Esophagus muscularis mucosa (tissue), 4 donors: ENCODE results near the gene KMO. TPM values are rescaled to one million over a fixed set of nuclear protein-coding genes. Genes with fewer than 3 reads are reported as not detected.

Experiments
- DNase-seq: peaks from one replicate; pipeline ENCODE4 v3.0.0-alpha.2; 2017; ENCODE audit errors: extremely low spot score
- H3K27ac ChIP-seq, 4 donors: fragments of 200-600 bp; sonication (generic); replicated peaks in 1 of 4; 1 replicate in 3 of 4; 2 replicates in 1 of 4; pipeline ENCODE4 v1.5.1; 2016 to 2019; ENCODE audit warnings: mild to moderate bottlenecking in 1 of 4
- H3K27me3 ChIP-seq, 4 donors: fragments of 200-600 bp; sonication (generic); one replicate each; pipeline versions ENCODE4 v1.5.1 to v1.6.0; 2016 to 2019
- H3K36me3 ChIP-seq, 4 donors: fragments of 200-600 bp; sonication (generic); one replicate each; pipeline ENCODE4 v1.5.1; 2016 to 2019
- H3K4me1 ChIP-seq, 4 donors: fragments of 200-600 bp; sonication (generic); one replicate each; pipeline ENCODE4 v1.5.1; 2016 to 2019
- H3K4me3 ChIP-seq, 4 donors: fragments of 200-600 bp; sonication (generic); 1 replicate in 2 of 4; 2 replicates in 2 of 4; pipeline ENCODE4 v1.5.1; 2016 to 2019; ENCODE audit warnings: mild to moderate bottlenecking in 4 of 4, moderate library complexity in 1 of 4
- H3K9me3 ChIP-seq, 4 donors: fragments of 200-600 bp; sonication (generic); 1 replicate in 3 of 4; 2 replicates in 1 of 4; pipeline ENCODE4 v1.5.1; 2016 to 2019
- CTCF ChIP-seq, 3 experiments: fragments of 200-600 bp in 2 of 3; fragments of 450-650 bp in 1 of 3; sonication (generic) in 2 of 3; IDR thresholded peaks; one replicate each; pipeline ENCODE4 v1.5.1; 2017 to 2019; ENCODE audit warnings: antibody characterized with exemption in 3 of 3, mild to moderate bottlenecking in 2 of 3, moderate library complexity in 1 of 3
- EP300 ChIP-seq: sonication (generic); formaldehyde crosslinking; IDR thresholded peaks from one replicate; pipeline ENCODE4 v1.6.1; 2017; ENCODE audit warnings: antibody characterized with exemption
- POLR2A ChIP-seq: fragments of 450-650 bp; IDR thresholded peaks from one replicate; pipeline ENCODE4 v1.6.1; 2017; ENCODE audit warnings: antibody characterized with exemption, moderate library complexity, mild to moderate bottlenecking, low read depth
- POLR2AphosphoS5 ChIP-seq, 2 donors: sonication (generic); formaldehyde crosslinking; IDR thresholded peaks; one replicate each; pipeline ENCODE4 v1.6.1; 2017; ENCODE audit warnings: antibody characterized with exemption in 2 of 2
- WGBS: methylation state at CpG from one replicate; pipeline ENCODE4 v1.1.5; 2018; 5-methylcytosine and 5-hydroxymethylcytosine counted together
- intact Hi-C: fragments of 100-400 bp; cut with DNase I; formaldehyde crosslinking; loops from one replicate; pipeline ENCODE4 v1.15.1; 2023
- total RNA-seq, 4 donors: library from RNA; depleted of rRNA; stranded (reverse); fragments of >200 nt; gene quantifications; one replicate each; pipeline versions ENCODE4 v1.1.0 to v1.2.1, GENCODE V29; 2016

KMO gene
- total RNA-seq, 4 donors from 2014 or later: 0.29 to 0.83 (median 0.42) TPM; not detected in 1

GRCh38 chr1:241557031-241557430 lies 24.9 kb downstream of the KMO start:
- H3K27ac ChIP-seq: no peak overlapping the region
- H3K36me3 ChIP-seq: no peaks in the 10 kb centered on the region
- intact Hi-C loops: no loop called here
- no peak overlapping the region for H3K4me3 ChIP-seq
- 81% methylated on average over 5 of the region's 5 CpGs for WGBS
- H3K27me3 ChIP-seq: peaks cover 0 to 5% (median 0%) of the 10 kb centered on the region in 4 donors
- no peak for DNase-seq
- no peaks in the 10 kb centered on the region for H3K9me3 ChIP-seq
- H3K4me1 ChIP-seq: no peaks in the 10 kb centered on the region
- TF ChIP-seq CTCF (IDR thresholded peaks at IDR 0.05) (no peak), POLR2AphosphoS5 (IDR thresholded peaks at IDR 0.05) (no peak), POLR2A (no peak), EP300 (no peak)

DNA sequence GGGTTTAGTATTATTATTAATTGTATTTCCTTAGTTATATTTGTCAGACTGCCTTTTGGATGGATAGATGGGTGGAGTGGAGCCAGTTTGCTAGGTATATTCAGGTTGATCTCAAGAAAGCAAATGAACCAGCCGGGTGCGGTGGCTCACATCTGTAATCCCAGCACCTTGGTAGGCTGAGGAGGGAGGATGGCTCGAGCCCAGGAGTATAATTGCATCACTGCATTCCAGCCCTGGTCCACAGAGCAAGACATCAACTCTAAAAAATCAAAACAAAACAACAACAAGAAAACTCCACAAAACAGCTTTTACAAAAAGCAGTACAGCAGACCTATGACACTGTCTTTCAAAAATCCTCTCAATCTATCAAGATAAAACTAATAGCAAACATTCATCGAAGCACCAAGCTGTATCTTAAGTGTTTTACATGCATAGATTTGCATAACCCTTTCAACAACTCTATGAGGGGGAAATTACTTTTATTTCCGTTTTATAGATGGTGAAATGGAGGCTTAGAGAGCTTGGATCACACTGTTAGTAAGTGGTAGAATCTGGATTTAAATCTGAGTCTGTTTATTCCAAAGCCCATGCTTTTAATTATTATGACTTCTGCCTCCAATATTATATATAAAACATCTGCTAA lies 25.5 kb downstream of the KMO start:
- no peak for DNase-seq
- no peaks in the 10 kb centered on the region for H3K4me1 ChIP-seq
- TF ChIP-seq CTCF (IDR thresholded peaks at IDR 0.05) (no peak), EP300 (no peak), POLR2A (no peak), POLR2AphosphoS5 (IDR thresholded peaks at IDR 0.05) (no peak)
- H3K36me3 ChIP-seq: no peaks in the 10 kb centered on the region
- peaks cover 0 to 5% (median 0%) of the 10 kb centered on the region in 4 donors for H3K27me3 ChIP-seq
- 75% methylated on average over 5 of the region's 5 CpGs for WGBS
- intact Hi-C loops: no loop called here
- no peak overlapping the region for H3K4me3 ChIP-seq
- H3K9me3 ChIP-seq: no peaks in the 10 kb centered on the region
- H3K27ac ChIP-seq: no peak overlapping the region

- TF ChIP-seq POLR2AphosphoS5 (IDR thresholded peaks at IDR 0.05) (no peak), EP300 (no peak), POLR2A (no peak), CTCF (IDR thresholded peaks at IDR 0.05) (no peak)
- no peak overlapping the region for H3K4me3 ChIP-seq
- intact Hi-C loops: no loop called here
- WGBS: 82% methylated on average over 4 of the region's 4 CpGs
- H3K36me3 ChIP-seq: no peaks in the 10 kb centered on the region
- H3K9me3 ChIP-seq: no peaks in the 10 kb centered on the region
- H3K27ac ChIP-seq: no peak overlapping the region
- no peak for DNase-seq
- H3K4me1 ChIP-seq: no peaks in the 10 kb centered on the region
- peaks cover 0 to 5% (median 0%) of the 10 kb centered on the region in 4 donors for H3K27me3 ChIP-seq
Observed at GRCh38 chr1:241560146-241560848, 28.1 kb downstream of the KMO start.

GRCh38 chr1:241560849-241561187 lies 28.6 kb downstream of the KMO start:
- Histone ChIP-seq H3K9me3 (no peaks in the 10 kb centered on the region), H3K4me1 (no peaks in the 10 kb centered on the region), H3K4me3 (no peak overlapping the region), H3K27me3 (peaks cover 0 to 5% (median 0%) of the 10 kb centered on the region in 4 donors), H3K36me3 (no peaks in the 10 kb centered on the region), H3K27ac (no peak overlapping the region)
- DNase-seq: no peak
- intact Hi-C loops: no loop called here
- no peak for TF ChIP-seq POLR2A
- no peak for TF ChIP-seq EP300
- no peak for TF ChIP-seq CTCF (IDR thresholded peaks at IDR 0.05)
- TF ChIP-seq POLR2AphosphoS5 (IDR thresholded peaks at IDR 0.05): no peak
- WGBS: 92% methylated on average over 3 of the region's 3 CpGs
